Neural cell (in vitro differentiated cells): ENCODE measurements around the gene RUBCN. TPM values are rescaled to one million over a fixed set of nuclear protein-coding genes. Genes with fewer than 3 reads are reported as not detected.

Source experiments
- H2AFZ ChIP-seq: fragments of 200-600, 300-800 bp; sonication (generic), shearing (Covaris generic); 2 replicates; pipeline ENCODE4 v1.6.0; 2014; ENCODE audit warnings: low read depth, mild to moderate bottlenecking, antibody characterized with exemption, low read length, moderate library complexity
- H3F3A ChIP-seq: fragments of 200-600 bp; shearing (Covaris generic); 2 replicates; pipeline ENCODE4 v1.6.1; 2016; ENCODE audit warnings: mild to moderate bottlenecking, moderate library complexity, mixed read lengths, antibody characterized with exemption, low read length; ENCODE audit not compliant: insufficient read depth, poor library complexity, severe bottlenecking
- H3K27ac ChIP-seq: fragments of 200-600, 300-800 bp; sonication (generic), shearing (Covaris generic); 2 replicates; pipeline ENCODE4 v1.5.1; 2014; ENCODE audit warnings: mild to moderate bottlenecking, low read length, moderate library complexity
- H3K27me3 ChIP-seq: fragments of 300-800, 200-600 bp; sonication (generic), shearing (Covaris generic); 2 replicates; pipeline ENCODE4 v1.6.0; 2014; ENCODE audit warnings: mild to moderate bottlenecking, low read depth, low read length, moderate library complexity; ENCODE audit not compliant: insufficient read depth
- H3K36me3 ChIP-seq: fragments of 300-800, 200-600 bp; sonication (generic), shearing (Covaris generic); 2 replicates; pipeline ENCODE4 v1.5.1; 2014; ENCODE audit warnings: mild to moderate bottlenecking, antibody characterized with exemption, low read length, moderate library complexity; ENCODE audit not compliant: insufficient read depth
- H3K4me2 ChIP-seq: fragments of 300-800, 200-600 bp; sonication (generic), shearing (Covaris generic); 2 replicates; pipeline ENCODE4 v1.6.0; 2014; ENCODE audit warnings: mild to moderate bottlenecking, low read length
- H3K4me3 ChIP-seq: fragments of 300-800, 200-600 bp; sonication (generic), shearing (Covaris generic); 2 replicates; pipeline ENCODE4 v1.5.1; 2014; ENCODE audit warnings: mild to moderate bottlenecking, low read length, moderate library complexity
- H3K79me2 ChIP-seq: fragments of 200-600 bp; shearing (Covaris generic); replicated peaks from 2 replicates; pipeline ENCODE4 v1.6.0; 2014; ENCODE audit warnings: mild to moderate bottlenecking, low read length, moderate library complexity; ENCODE audit not compliant: insufficient read depth
- H3K9ac ChIP-seq: fragments of 300-800, 200-600 bp; sonication (generic), shearing (Covaris generic); 2 replicates; pipeline ENCODE4 v1.6.1; 2016; ENCODE audit warnings: mild to moderate bottlenecking, low read length, mixed read lengths
- H3K9me2 ChIP-seq: fragments of 200-600 bp; shearing (Covaris generic); 2 replicates; pipeline ENCODE4 v1.6.1; 2016; ENCODE audit warnings: mild to moderate bottlenecking, low read length, mixed read lengths; ENCODE audit not compliant: insufficient read depth
- H3K9me3 ChIP-seq: fragments of 200-600, 300-800 bp; sonication (generic), shearing (Covaris generic); 2 replicates; pipeline ENCODE4 v1.6.1; 2016; ENCODE audit warnings: mild to moderate bottlenecking, mixed run types, low read length, moderate library complexity, mixed read lengths
- H4K20me1 ChIP-seq: fragments of 200-600 bp; shearing (Covaris generic); 2 replicates; pipeline ENCODE4 v1.6.1; 2016; ENCODE audit warnings: mild to moderate bottlenecking, mixed run types; ENCODE audit not compliant: insufficient read depth
- EP300 ChIP-seq: fragments of 450-650 bp; conservative IDR thresholded peaks from 2 replicates; pipeline ENCODE4 v1.6.1; 2014; ENCODE audit warnings: antibody characterized with exemption, mild to moderate bottlenecking, moderate library complexity; ENCODE audit not compliant: poor library complexity, severe bottlenecking
- EZH2 ChIP-seq: fragments of 200-600, 300-800 bp; shearing (Covaris generic), sonication (generic); IDR thresholded peaks from 2 replicates; pipeline ENCODE4 v1.6.1; 2014; ENCODE audit warnings: antibody characterized with exemption, low read length, borderline replicate concordance, mild to moderate bottlenecking; ENCODE audit not compliant: insufficient read depth, poor library complexity, severe bottlenecking
- MXI1 ChIP-seq: fragments of 450-650 bp; conservative IDR thresholded peaks from 2 replicates; pipeline ENCODE4 v1.6.1; 2014; ENCODE audit warnings: antibody characterized with exemption, mild to moderate bottlenecking; ENCODE audit not compliant: poor library complexity, severe bottlenecking
- POLR2AphosphoS5 ChIP-seq: IDR thresholded peaks from 2 replicates; pipeline ENCODE4 v1.6.1; 2012
- RAD21 ChIP-seq: fragments of 450-650 bp; conservative IDR thresholded peaks from 2 replicates; pipeline ENCODE4 v1.6.1; 2014; ENCODE audit warnings: antibody characterized with exemption, mild to moderate bottlenecking, moderate library complexity
- REST ChIP-seq: IDR thresholded peaks from 2 replicates; pipeline ENCODE4 v1.6.1; 2012; ENCODE audit warnings: borderline replicate concordance
- SMC3 ChIP-seq: fragments of 450-650 bp; conservative IDR thresholded peaks from 2 replicates; pipeline ENCODE4 v1.6.1; 2014; ENCODE audit warnings: antibody characterized with exemption, mild to moderate bottlenecking, moderate library complexity; ENCODE audit not compliant: poor library complexity
- TAF1 ChIP-seq: IDR thresholded peaks from 2 replicates; pipeline ENCODE4 v1.6.1; 2012; ENCODE audit warnings: low read depth
- polyA plus RNA-seq: library from polyadenylated mRNA; depleted of rRNA; stranded (reverse); fragments of >200 nt; gene quantifications from 2 replicates; pipeline ENCODE4 v1.2.3, GENCODE V29; 2014
- TF ChIP-seq, protein P1 (sequence below): fragments of 450-650 bp; IDR thresholded peaks from 2 replicates; pipeline ENCODE4 v1.5.1; 2014; ENCODE audit warnings: antibody characterized with exemption, mild to moderate bottlenecking, moderate library complexity; ENCODE audit not compliant: poor library complexity, severe bottlenecking

The RUBCN gene
- polyA plus RNA-seq, 1 donor from 2014 or later = 16.1 TPM

- Histone ChIP-seq H3K27ac (peak within 1 kb of the TSS; percentile 93), H3K36me3 (no peaks in the 10 kb centered on the region), H2AFZ (peak within 1 kb of the TSS; percentile 69), H3K4me3 (peak within 1 kb of the TSS; percentile 95), H3F3A (peaks cover 7% of the 10 kb centered on the region), H3K9me2 (no peaks in the 10 kb centered on the region), H3K9ac (peak within 1 kb of the TSS; percentile 92), H3K9me3 (no peaks in the 10 kb centered on the region), H3K79me2 (peaks cover 40% of the 10 kb centered on the region), H4K20me1 (peaks cover 13% of the 10 kb centered on the region), H3K27me3 (no peaks in the 10 kb centered on the region), H3K4me2 (peak within 1 kb of the TSS; percentile 85)
- TF ChIP-seq SMC3 (peak; percentile 59), TAF1 (peak; percentile 65), MXI1 (peak; percentile 85), RAD21 (peak; percentile 53), POLR2AphosphoS5 (peak; percentile 90), EP300 (peak; percentile 63), EZH2 (no peak), REST (no peak)
- TF ChIP-seq, protein P1, sequence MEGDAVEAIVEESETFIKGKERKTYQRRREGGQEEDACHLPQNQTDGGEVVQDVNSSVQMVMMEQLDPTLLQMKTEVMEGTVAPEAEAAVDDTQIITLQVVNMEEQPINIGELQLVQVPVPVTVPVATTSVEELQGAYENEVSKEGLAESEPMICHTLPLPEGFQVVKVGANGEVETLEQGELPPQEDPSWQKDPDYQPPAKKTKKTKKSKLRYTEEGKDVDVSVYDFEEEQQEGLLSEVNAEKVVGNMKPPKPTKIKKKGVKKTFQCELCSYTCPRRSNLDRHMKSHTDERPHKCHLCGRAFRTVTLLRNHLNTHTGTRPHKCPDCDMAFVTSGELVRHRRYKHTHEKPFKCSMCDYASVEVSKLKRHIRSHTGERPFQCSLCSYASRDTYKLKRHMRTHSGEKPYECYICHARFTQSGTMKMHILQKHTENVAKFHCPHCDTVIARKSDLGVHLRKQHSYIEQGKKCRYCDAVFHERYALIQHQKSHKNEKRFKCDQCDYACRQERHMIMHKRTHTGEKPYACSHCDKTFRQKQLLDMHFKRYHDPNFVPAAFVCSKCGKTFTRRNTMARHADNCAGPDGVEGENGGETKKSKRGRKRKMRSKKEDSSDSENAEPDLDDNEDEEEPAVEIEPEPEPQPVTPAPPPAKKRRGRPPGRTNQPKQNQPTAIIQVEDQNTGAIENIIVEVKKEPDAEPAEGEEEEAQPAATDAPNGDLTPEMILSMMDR = peak; percentile 85
Measured at GRCh38 chr3:197749601-197750395, 13.1 kb upstream of the RUBCN start, which contains the start of gene FYTTD1. FYTTD1 (plus strand) TSS chr3:197749883; CDS start chr3:197749972, 89 bp downstream.

- H4K20me1 ChIP-seq = peaks cover 13% of the 10 kb centered on the region
- H3K36me3 ChIP-seq = no peaks in the 10 kb centered on the region
- H3K27me3 ChIP-seq = no peaks in the 10 kb centered on the region
- peaks cover 7% of the 10 kb centered on the region for H3F3A ChIP-seq
- peak overlapping the region; percentile 92 for H3K9ac ChIP-seq
- H2AFZ ChIP-seq = peak overlapping the region; percentile 61
- H3K9me3 ChIP-seq = no peaks in the 10 kb centered on the region
- TF ChIP-seq SMC3 (no peak), POLR2AphosphoS5 (peak; percentile 50), TAF1 (peak; percentile 65)
- H3K4me3 ChIP-seq = peak overlapping the region; percentile 95
- peak overlapping the region; percentile 85 for H3K4me2 ChIP-seq
- H3K27ac ChIP-seq = peak overlapping the region; percentile 93
- no peaks in the 10 kb centered on the region for H3K9me2 ChIP-seq
- peaks cover 35% of the 10 kb centered on the region for H3K79me2 ChIP-seq
Measured at GRCh38 chr3:197749315-197749600, 12.6 kb upstream of the RUBCN start.
